AG09309 (cell line): ENCODE measurements around the gene ERBB3.

ENCODE experiments used
- DNase-seq: peaks from one replicate; pipeline ENCODE4 v3.0.0-alpha.2; 2010; ENCODE audit warnings: low read depth
- H3K4me3 ChIP-seq: 2 replicates; pipeline ENCODE4 v1.5.1; 2011; ENCODE audit warnings: mild to moderate bottlenecking, low read depth, low read length, moderate library complexity; ENCODE audit not compliant: control insufficient read depth
- CTCF ChIP-seq: IDR thresholded peaks from 2 replicates; pipeline ENCODE4 v1.5.1; 2011; ENCODE audit warnings: mild to moderate bottlenecking, low read depth, low read length, inconsistent platforms; ENCODE audit not compliant: insufficient read depth, control insufficient read depth; ENCODE audit errors: missing control alignments

The ERBB3 gene

GRCh38 chr12:56086608-56087007 lies 6.6 kb downstream of the ERBB3 start:
- no peak for DNase-seq
- TF ChIP-seq CTCF = no peak
- H3K4me3 ChIP-seq = no peak overlapping the region

- TF ChIP-seq CTCF = no peak
- H3K4me3 ChIP-seq = no peak overlapping the region
- no peak for DNase-seq
Observed at GRCh38 chr12:56087220-56087619, 7.3 kb downstream of the ERBB3 start.

GRCh38 chr12:56097738-56098137 lies 17.8 kb downstream of the ERBB3 start:
- DNase-seq = no peak
- TF ChIP-seq CTCF = no peak
- no peak overlapping the region for H3K4me3 ChIP-seq

GRCh38 chr12:56098592-56098991 lies 18.6 kb downstream of the ERBB3 start:
- TF ChIP-seq CTCF = no peak
- DNase-seq = no peak
- H3K4me3 ChIP-seq = no peak overlapping the region

- no peak for TF ChIP-seq CTCF
- H3K4me3 ChIP-seq = no peak overlapping the region
Observed at GRCh38 chr12:56099787-56100186, 19.8 kb downstream of the ERBB3 start.

GRCh38 chr12:56101045-56101444 lies 21.1 kb downstream of the ERBB3 start:
- DNase-seq = no peak
- TF ChIP-seq CTCF = no peak
- H3K4me3 ChIP-seq = no peak overlapping the region

More at GRCh38 chr12:56099787-56100186, 19.8 kb downstream of the ERBB3 start:
- DNase-seq = no peak

- DNase-seq = no peak
- H3K4me3 ChIP-seq = no peak overlapping the region
- no peak for TF ChIP-seq CTCF
Observed at GRCh38 chr12:56102683-56103065, 22.7 kb downstream of the ERBB3 start.
